GM23338 (cell line): ENCODE results near the gene DNAAF5. TPM values are rescaled to one million over a fixed set of nuclear protein-coding genes. Genes with fewer than 3 reads are reported as not detected.

Experiments used
- ATAC-seq: fragments of 200-7000 bp; cut with Tn5 transposase; 3 replicates; pipeline ENCODE4 v1.9.1; 2020
- DNase-seq: peaks from one replicate; pipeline ENCODE4 v3.0.0-alpha.2; 2015; ENCODE audit warnings: low spot score
- H2AFZ ChIP-seq: fragments of 200-600 bp; sonication (generic); 2 replicates; pipeline ENCODE4 v1.8.0; 2016; ENCODE audit warnings: antibody characterized with exemption, mild to moderate bottlenecking, moderate library complexity
- H3F3A ChIP-seq: fragments of 200-600 bp; sonication (generic); replicated peaks from 2 replicates; pipeline ENCODE4 v1.8.0; 2017; ENCODE audit warnings: antibody characterized with exemption, mixed run types, low read depth
- H3K27ac ChIP-seq: fragments of 200-600 bp; sonication (generic); 2 replicates; pipeline ENCODE4 v1.6.1; 2016; ENCODE audit warnings: low read depth
- H3K27me3 ChIP-seq: fragments of 200-600 bp; sonication (generic); 2 replicates; pipeline ENCODE4 v1.8.0; 2016; ENCODE audit warnings: mild to moderate bottlenecking, mixed run types, moderate library complexity; ENCODE audit not compliant: insufficient read depth
- H3K36me3 ChIP-seq: fragments of 200-600 bp; sonication (generic); 2 replicates; pipeline ENCODE4 v1.8.0; 2016; ENCODE audit warnings: mild to moderate bottlenecking; ENCODE audit not compliant: insufficient read depth
- H3K4me1 ChIP-seq: fragments of 200-600 bp; sonication (generic); 2 replicates; pipeline ENCODE4 v1.8.0; 2016; ENCODE audit warnings: mild to moderate bottlenecking, moderate library complexity; ENCODE audit not compliant: insufficient read depth
- H3K4me2 ChIP-seq: fragments of 200-600 bp; sonication (generic); 2 replicates; pipeline ENCODE4 v1.7.1; 2017; ENCODE audit warnings: mixed run types
- H3K4me3 ChIP-seq: fragments of 200-600 bp; sonication (generic); 2 replicates; pipeline ENCODE4 v1.6.1; 2016; ENCODE audit warnings: mixed run types
- H3K79me2 ChIP-seq: fragments of 200-600 bp; sonication (generic); replicated peaks from 2 replicates; pipeline ENCODE4 v1.8.0; 2017; ENCODE audit warnings: mild to moderate bottlenecking; ENCODE audit not compliant: insufficient read depth
- H3K9me2 ChIP-seq: fragments of 200-600 bp; sonication (generic); 2 replicates; pipeline ENCODE4 v1.8.0; 2017; ENCODE audit not compliant: insufficient read depth
- H4K20me1 ChIP-seq: fragments of 200-600 bp; sonication (generic); replicated peaks from 2 replicates; pipeline ENCODE4 v1.8.0; 2017; ENCODE audit warnings: mild to moderate bottlenecking; ENCODE audit not compliant: insufficient read depth
- H3K27ac Mint-ChIP-seq: 2 replicates; pipeline ENCODE4 v1.8.0; 2020; ENCODE audit warnings: inconsistent platforms, mild to moderate bottlenecking, moderate library complexity, mixed read lengths
- H3K27me3 Mint-ChIP-seq: 3 replicates; pipeline ENCODE4 v1.8.0; 2022; ENCODE audit warnings: low read depth, mild to moderate bottlenecking, moderate library complexity, mixed read lengths, inconsistent platforms; ENCODE audit not compliant: insufficient read depth, poor library complexity
- H3K36me3 Mint-ChIP-seq: 3 replicates; pipeline ENCODE4 v1.8.0; 2021; ENCODE audit warnings: low read depth, mild to moderate bottlenecking, inconsistent platforms, moderate library complexity, mixed read lengths
- H3K4me1 Mint-ChIP-seq: 3 replicates; pipeline ENCODE4 v1.8.0; 2020; ENCODE audit warnings: mild to moderate bottlenecking, inconsistent platforms, mixed read lengths
- H3K4me3 Mint-ChIP-seq: 3 replicates; pipeline ENCODE4 v1.8.0; 2021; ENCODE audit warnings: moderate library complexity, mild to moderate bottlenecking, inconsistent platforms, mixed read lengths
- H3K9me3 Mint-ChIP-seq: 3 replicates; pipeline ENCODE4 v1.8.0; 2020; ENCODE audit warnings: moderate library complexity, mild to moderate bottlenecking, inconsistent platforms, mixed read lengths
- CREB1 ChIP-seq: fragments of 250-450 bp; sonication (Bioruptor Pico); IDR thresholded peaks from 2 replicates; pipeline ENCODE4 v1.5.0; 2020; ENCODE audit warnings: low read depth, mild to moderate bottlenecking, moderate library complexity
- ETS1 ChIP-seq: IDR thresholded peaks from 2 replicates; pipeline ENCODE4 v1.6.1; 2016; ENCODE audit warnings: antibody characterized with exemption
- EZH2 ChIP-seq: fragments of 200-600 bp; sonication (generic); IDR thresholded peaks from one replicate; pipeline ENCODE4 v1.8.0; 2017; ENCODE audit warnings: antibody characterized with exemption, mild to moderate bottlenecking, low read depth; ENCODE audit not compliant: unreplicated experiment
- NANOG ChIP-seq: IDR thresholded peaks from 2 replicates; pipeline ENCODE4 v1.6.1; 2016; ENCODE audit warnings: antibody characterized with exemption, borderline replicate concordance
- STAT1 ChIP-seq: IDR thresholded peaks from one replicate; pipeline ENCODE4 v1.6.1; 2016; ENCODE audit warnings: antibody characterized with exemption; ENCODE audit not compliant: unreplicated experiment
- ZNF331 ChIP-seq: fragments of 250-450 bp; sonication (Bioruptor Pico); IDR thresholded peaks from 2 replicates; pipeline ENCODE4 v1.5.0; 2020; ENCODE audit warnings: low read depth, mild to moderate bottlenecking, moderate library complexity
- polyA plus RNA-seq: library from polyadenylated mRNA; unstranded; fragments of >200 nt; fragmentation: Nextera tagmentation; extraction: Ambion mirVana; gene quantifications from 2 replicates; pipeline ENCODE4 v1.2.1, GENCODE V29; 2016
- total RNA-seq: library from RNA; depleted of rRNA; stranded (reverse); fragments of >200 nt; shearing (Covaris generic); gene quantifications from 2 replicates; pipeline ENCODE4 v1.2.3, GENCODE V29; 2014

The DNAAF5 gene
- total and polyA plus RNA-seq, 2 experiments from 2014 or later, result 20.4 to 86.7 TPM

DNA sequence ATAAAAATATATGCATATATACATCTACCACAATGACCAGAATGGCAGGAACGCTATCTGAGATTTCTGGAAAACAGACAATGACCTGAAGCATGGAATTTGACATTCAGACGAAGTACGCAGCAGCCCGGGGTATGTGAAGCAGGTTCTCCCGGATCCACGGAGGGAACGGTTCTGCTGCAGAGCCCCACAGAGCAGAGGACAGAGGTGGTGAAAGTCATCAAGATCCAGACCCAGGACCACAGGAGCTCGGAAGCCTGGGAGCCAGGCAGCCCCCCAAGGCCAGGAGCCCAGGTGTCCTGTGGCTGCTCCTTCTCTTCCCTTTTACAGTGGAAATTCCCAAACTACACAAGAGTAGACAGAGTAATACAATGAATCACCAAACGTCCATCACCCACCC is 42.1 kb upstream of the DNAAF5 start:
- Histone ChIP-seq H3F3A (no peaks in the 10 kb centered on the region), H3K27me3 (no peaks in the 10 kb centered on the region), H3K9me2 (no peaks in the 10 kb centered on the region), H3K79me2 (peaks cover 14% of the 10 kb centered on the region), H2AFZ (no peak overlapping the region), H4K20me1 (0 out of 2 replicates have a peak, but pooled peaks cover 6% of the 10 kb centered on the region), H3K27ac (no peak overlapping the region), H3K4me2 (no peak overlapping the region), H3K4me3 (no peak overlapping the region), H3K4me1 (no peaks in the 10 kb centered on the region), H3K36me3 (peaks cover 12% of the 10 kb centered on the region)
- peaks cover 87% of the 10 kb centered on the region for H3K36me3 Mint-ChIP-seq
- no peak for TF ChIP-seq STAT1
- TF ChIP-seq ZNF331 (CRISPR knock-in tag), result no peak
- TF ChIP-seq NANOG, result no peak
- ATAC-seq, result no peak
- H3K4me3 Mint-ChIP-seq, result no peak overlapping the region
- no peak overlapping the region for H3K27ac Mint-ChIP-seq
- peaks cover 8% of the 10 kb centered on the region for H3K27me3 Mint-ChIP-seq
- H3K4me1 Mint-ChIP-seq, result no peaks in the 10 kb centered on the region
- H3K9me3 Mint-ChIP-seq, result peaks cover 48% of the 10 kb centered on the region
- no peak for DNase-seq

GRCh38 chr7:685540-685939 is 41.0 kb upstream of the DNAAF5 start:
- no peak for TF ChIP-seq EZH2
- H3K4me1 Mint-ChIP-seq, result no peaks in the 10 kb centered on the region
- no peak for ATAC-seq
- DNase-seq, result no peak
- peaks cover 89% of the 10 kb centered on the region for H3K36me3 Mint-ChIP-seq
- no peaks in the 10 kb centered on the region for H3K9me2 ChIP-seq
- peaks cover 8% of the 10 kb centered on the region for H3K27me3 Mint-ChIP-seq
- H3K4me3 Mint-ChIP-seq, result no peak overlapping the region
- H3K4me1 ChIP-seq, result no peaks in the 10 kb centered on the region
- 0 out of 2 replicates have a peak, but pooled peaks cover 6% of the 10 kb centered on the region for H4K20me1 ChIP-seq
- H3K9me3 Mint-ChIP-seq, result peaks cover 54% of the 10 kb centered on the region
- H3K27me3 ChIP-seq, result no peaks in the 10 kb centered on the region
- no peak overlapping the region for H3K27ac ChIP-seq
- H3K4me2 ChIP-seq, result no peak overlapping the region
- no peak overlapping the region for H3K27ac Mint-ChIP-seq
- H2AFZ ChIP-seq, result no peak overlapping the region
- peaks cover 13% of the 10 kb centered on the region for H3K36me3 ChIP-seq
- no peaks in the 10 kb centered on the region for H3F3A ChIP-seq
- H3K79me2 ChIP-seq, result peaks cover 14% of the 10 kb centered on the region
- no peak overlapping the region for H3K4me3 ChIP-seq

DNA sequence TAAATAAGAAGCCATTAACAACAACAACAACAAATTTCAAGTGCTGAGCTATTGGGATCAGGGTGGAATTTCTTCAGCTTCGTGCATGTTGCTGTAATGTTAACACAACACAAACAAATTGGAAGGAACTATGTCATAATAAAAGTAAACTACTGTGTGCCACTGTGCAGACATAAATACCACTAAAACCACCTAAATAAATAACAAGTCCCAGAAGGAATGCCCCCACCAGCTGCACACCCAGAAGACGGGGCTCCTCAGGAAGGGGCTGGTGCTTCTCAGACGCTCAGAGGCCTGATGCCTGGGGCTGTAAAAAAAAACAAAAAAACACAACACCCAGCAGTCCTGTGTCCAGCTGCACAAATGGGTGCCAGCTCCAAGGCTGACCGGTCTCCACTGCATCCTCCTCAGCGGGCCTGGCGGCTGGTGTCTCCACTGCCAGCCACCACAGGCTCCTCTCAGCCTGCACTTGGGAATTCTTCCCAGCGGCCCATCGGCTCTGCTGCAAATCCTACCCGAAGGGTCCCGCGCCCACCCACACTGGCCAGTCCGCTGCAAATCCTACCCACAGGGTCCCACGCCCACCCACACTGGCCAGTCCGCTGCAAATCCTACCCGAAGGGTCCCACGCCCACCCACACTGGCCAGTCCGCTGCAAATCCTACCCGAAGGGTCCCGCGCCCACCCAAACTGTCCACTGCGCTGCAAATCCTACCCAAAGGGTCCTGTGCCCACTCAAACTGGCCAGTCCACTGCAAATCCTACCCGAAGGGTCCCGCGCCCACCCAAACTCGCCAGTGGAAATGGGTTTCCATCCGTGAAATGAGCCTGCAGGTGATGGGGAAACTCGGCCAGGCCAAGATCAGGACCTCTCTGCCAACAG is 35.8 kb upstream of the DNAAF5 start:
- DNase-seq (no peak), ATAC-seq (no peak)
- Mint-ChIP-seq H3K27me3 (peaks cover 12% of the 10 kb centered on the region), H3K4me3 (no peak overlapping the region), H3K9me3 (peaks cover 57% of the 10 kb centered on the region), H3K27ac (no peak overlapping the region), H3K36me3 (peaks cover 95% of the 10 kb centered on the region), H3K4me1 (no peaks in the 10 kb centered on the region; the same call in 2 of the 3 replicates)
- Histone ChIP-seq H3K36me3 (peaks cover 13% of the 10 kb centered on the region), H4K20me1 (no peaks in the 10 kb centered on the region), H3K4me1 (no peaks in the 10 kb centered on the region), H3K4me3 (no peak overlapping the region), H2AFZ (no peak overlapping the region), H3K27ac (no peak overlapping the region), H3K9me2 (no peaks in the 10 kb centered on the region), H3K79me2 (peaks cover 10% of the 10 kb centered on the region; the same call in 1 of the 2 replicates), H3F3A (no peaks in the 10 kb centered on the region), H3K27me3 (no peaks in the 10 kb centered on the region), H3K4me2 (no peak overlapping the region)
- TF ChIP-seq CREB1 (CRISPR knock-in tag) (no peak), ZNF331 (CRISPR knock-in tag) (no peak), ETS1 (no peak), NANOG (no peak)
